Activated gamma-delta T cell treated with Interleukin-2 at 50 U/mL for 16 hours (primary cell): ENCODE data around the gene CDC42SE1.
A peak's percentile ranks its signal among the peaks of the same experiment; 100 is the strongest.
"Not testable (repeated sequence)": the region's sequence is repeated elsewhere in the genome, so short reads cannot be mapped to it uniquely, and the experiment has no call there.

Experiments
- DNase-seq: peaks from one replicate; pipeline ENCODE4 v3.0.0-alpha.2; 2020

Gene CDC42SE1

GRCh38 chr1:151059109-151060006, at the start of gene CDC42SE1:
CDC42SE1 (minus strand) TSS chr1:151059622; CDS start chr1:151055730, 3,892 bp downstream.
- DNase-seq, result peak; percentile 85

- no peak for DNase-seq
Observed at GRCh38 chr1:151108331-151108730, 48.9 kb upstream of the CDC42SE1 start.

GRCh38 chr1:151106894-151107293, 47.5 kb upstream of the CDC42SE1 start:
- no peak for DNase-seq

GRCh38 chr1:151104630-151105029, 45.2 kb upstream of the CDC42SE1 start:
- DNase-seq, result no peak

GRCh38 chr1:151098126-151098525, 38.7 kb upstream of the CDC42SE1 start:
- no peak for DNase-seq

DNA sequence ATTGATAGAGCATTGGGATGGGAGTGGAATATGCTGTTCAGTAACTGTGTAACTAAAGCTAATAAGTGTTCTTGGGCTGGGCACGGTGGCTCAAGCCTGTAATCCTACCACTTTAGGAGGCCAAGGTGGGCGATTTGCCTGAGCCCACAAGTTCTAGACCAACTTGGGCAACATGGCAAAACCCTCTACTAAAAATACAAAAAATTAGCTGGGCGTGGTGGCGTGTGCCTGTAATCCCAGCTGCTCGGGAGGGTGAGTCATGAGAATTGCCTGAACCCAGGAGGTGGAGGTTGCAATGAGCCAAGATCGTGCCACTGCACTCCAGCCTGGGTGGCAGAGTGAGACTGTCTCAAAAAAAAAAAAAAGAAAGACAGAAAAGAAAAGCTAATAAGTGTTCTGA, 38.0 kb upstream of the CDC42SE1 start:
- DNase-seq, result not testable (repeated sequence)

DNA sequence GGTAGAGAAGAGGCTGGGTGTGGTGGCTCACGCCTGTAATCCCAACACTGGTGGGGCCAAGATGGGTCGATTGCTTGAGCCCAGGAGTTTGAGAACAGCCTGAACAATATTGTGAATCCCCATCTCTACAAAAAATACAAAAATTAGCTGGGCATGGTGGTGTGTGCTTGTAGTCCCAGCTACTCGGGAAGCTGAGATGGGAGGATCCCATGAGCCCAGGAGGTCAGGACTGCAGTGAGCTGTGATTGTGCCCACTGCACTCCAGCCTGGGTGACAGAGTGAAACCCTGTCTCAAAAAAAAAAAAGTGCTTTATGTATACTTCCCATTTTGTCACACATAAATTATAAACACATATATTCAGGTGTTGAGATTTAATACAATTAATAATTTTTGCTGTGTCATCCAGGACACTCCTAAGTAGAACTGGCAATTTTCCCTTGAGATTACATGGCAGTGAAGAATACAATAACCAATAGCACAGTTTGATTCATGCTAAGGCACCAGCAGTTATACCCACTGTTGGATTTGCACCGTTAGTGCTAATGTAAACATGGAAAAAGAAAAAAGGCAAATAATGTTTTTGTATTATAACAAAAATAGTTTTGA, 26.6 kb upstream of the CDC42SE1 start:
- DNase-seq, result no peak

DNA sequence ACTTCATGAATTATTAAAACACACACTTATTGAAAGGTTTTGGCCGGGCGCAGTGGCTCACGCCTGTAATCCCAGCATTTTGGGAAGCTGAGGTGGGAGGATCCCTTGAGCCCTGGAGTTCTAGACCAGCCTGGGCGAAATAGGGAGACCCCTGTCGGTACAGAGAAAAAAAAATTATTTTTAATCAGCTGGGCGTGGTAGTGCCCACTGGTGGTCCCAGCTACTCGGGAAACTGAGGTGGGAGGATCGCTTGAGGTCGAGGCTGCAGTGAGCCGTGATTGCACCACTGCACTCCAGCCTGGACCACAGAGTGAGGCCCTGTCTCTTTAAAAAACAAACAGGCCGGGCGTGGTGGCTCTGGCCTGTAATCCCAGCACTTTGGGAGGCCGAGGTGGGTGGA, 12.8 kb upstream of the CDC42SE1 start:
- DNase-seq, result no peak

- peak; percentile 84 for DNase-seq
Observed at GRCh38 chr1:151070474-151071276, 11.3 kb upstream of the CDC42SE1 start, which contains the start of gene GABPB2. GABPB2 (plus strand) TSS chr1:151070761; CDS start chr1:151088190, 17,429 bp downstream.

GRCh38 chr1:151069103-151069486, 9.7 kb upstream of the CDC42SE1 start:
- no peak for DNase-seq

DNA sequence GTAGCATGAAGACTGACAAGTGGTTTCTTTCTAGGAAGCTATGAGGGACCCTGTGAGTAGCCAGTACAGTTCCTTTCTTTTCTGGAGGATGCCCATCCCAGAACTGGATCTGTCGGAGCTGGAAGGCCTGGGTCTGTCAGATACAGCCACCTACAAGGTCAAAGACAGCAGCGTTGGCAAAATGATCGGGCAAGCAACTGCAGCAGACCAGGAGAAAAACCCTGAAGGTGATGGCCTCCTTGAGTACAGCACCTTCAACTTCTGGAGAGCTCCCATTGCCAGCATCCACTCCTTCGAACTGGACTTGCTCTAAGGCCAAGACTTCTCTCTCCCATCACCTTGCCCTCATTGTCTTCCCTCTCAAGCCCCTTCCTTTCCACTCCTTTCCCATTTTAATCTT, 7.8 kb upstream of the CDC42SE1 start:
- DNase-seq, result no peak

DNA sequence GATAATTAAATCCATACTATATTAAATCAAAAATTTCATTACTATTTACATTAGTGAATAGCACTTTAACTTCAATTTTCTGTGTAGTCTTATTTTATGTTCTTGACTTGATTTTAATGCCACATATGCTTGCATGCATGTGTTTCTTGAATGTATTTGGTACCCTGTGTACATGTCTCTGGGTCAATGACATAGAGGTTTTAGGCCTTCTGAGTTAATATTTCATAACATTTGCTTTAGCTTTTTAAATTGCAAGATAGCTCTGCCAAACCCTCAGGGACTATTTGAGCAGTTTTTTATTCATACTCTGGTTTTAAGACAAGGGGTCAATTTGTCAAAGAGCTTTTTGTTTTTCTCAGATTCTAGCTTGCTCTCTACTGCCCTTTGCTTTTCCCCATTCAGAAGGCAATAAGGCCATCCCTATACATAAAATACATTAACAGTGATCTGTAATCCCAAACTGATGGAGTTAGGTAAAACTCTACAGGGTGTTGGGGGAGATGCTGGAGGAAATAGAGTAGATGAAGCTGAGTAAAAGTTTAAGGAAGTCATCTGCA, 5.7 kb upstream of the CDC42SE1 start:
- DNase-seq, result no peak

- DNase-seq, result no peak
Observed at GRCh38 chr1:151062741-151063371, 3.4 kb upstream of the CDC42SE1 start.

- DNase-seq, result no peak
Observed at GRCh38 chr1:151061704-151062103, 2.3 kb upstream of the CDC42SE1 start.

- no peak for DNase-seq
Observed at GRCh38 chr1:151060657-151061421, 1.4 kb upstream of the CDC42SE1 start.

- DNase-seq, result no peak
Observed at GRCh38 chr1:151060007-151060656, 710 bp upstream of the CDC42SE1 start, which contains the start of gene MLLT11. MLLT11 (plus strand) TSS chr1:151060397; CDS start chr1:151067225, 6,828 bp downstream.

- no peak for DNase-seq
Observed at GRCh38 chr1:151058692-151059091, 730 bp downstream of the CDC42SE1 start.

GRCh38 chr1:151056149-151056548, 3.3 kb downstream of the CDC42SE1 start:
- DNase-seq, result peak; percentile 48

- no peak for DNase-seq
Observed at GRCh38 chr1:151055581-151055980, 3.8 kb downstream of the CDC42SE1 start.

GRCh38 chr1:151054971-151055547, 4.4 kb downstream of the CDC42SE1 start:
- no peak for DNase-seq
